IPS-20b (cell line): ENCODE results near the gene GNAO1.

Source experiments
- H3K27ac ChIP-seq: one replicate; pipeline ENCODE4 v1.5.1; 2013; ENCODE audit warnings: low read length
- H3K27me3 ChIP-seq: 2 replicates; pipeline ENCODE4 v1.6.1; 2013; ENCODE audit warnings: mild to moderate bottlenecking, low read length, inconsistent platforms; ENCODE audit not compliant: insufficient read depth
- H3K36me3 ChIP-seq: 2 replicates; pipeline ENCODE4 v1.6.1; 2013; ENCODE audit warnings: low read depth, mild to moderate bottlenecking, inconsistent platforms, low read length, moderate library complexity; ENCODE audit not compliant: insufficient read depth
- H3K4me1 ChIP-seq: 2 replicates; pipeline ENCODE4 v1.6.1; 2013; ENCODE audit warnings: mild to moderate bottlenecking, control low read depth, inconsistent platforms, low read length, moderate library complexity; ENCODE audit not compliant: insufficient read depth
- H3K4me3 ChIP-seq: 2 replicates; pipeline ENCODE4 v1.5.1; 2013; ENCODE audit warnings: mild to moderate bottlenecking, low read length, inconsistent platforms
- H3K9ac ChIP-seq: 2 replicates; pipeline ENCODE4 v1.6.1; 2013; ENCODE audit warnings: low read depth, mild to moderate bottlenecking, inconsistent platforms, low read length, moderate library complexity
- H3K9me3 ChIP-seq: 2 replicates; pipeline ENCODE4 v1.6.1; 2013; ENCODE audit warnings: mild to moderate bottlenecking, low read depth, low read length, inconsistent platforms; ENCODE audit not compliant: insufficient read depth

Gene GNAO1

DNA sequence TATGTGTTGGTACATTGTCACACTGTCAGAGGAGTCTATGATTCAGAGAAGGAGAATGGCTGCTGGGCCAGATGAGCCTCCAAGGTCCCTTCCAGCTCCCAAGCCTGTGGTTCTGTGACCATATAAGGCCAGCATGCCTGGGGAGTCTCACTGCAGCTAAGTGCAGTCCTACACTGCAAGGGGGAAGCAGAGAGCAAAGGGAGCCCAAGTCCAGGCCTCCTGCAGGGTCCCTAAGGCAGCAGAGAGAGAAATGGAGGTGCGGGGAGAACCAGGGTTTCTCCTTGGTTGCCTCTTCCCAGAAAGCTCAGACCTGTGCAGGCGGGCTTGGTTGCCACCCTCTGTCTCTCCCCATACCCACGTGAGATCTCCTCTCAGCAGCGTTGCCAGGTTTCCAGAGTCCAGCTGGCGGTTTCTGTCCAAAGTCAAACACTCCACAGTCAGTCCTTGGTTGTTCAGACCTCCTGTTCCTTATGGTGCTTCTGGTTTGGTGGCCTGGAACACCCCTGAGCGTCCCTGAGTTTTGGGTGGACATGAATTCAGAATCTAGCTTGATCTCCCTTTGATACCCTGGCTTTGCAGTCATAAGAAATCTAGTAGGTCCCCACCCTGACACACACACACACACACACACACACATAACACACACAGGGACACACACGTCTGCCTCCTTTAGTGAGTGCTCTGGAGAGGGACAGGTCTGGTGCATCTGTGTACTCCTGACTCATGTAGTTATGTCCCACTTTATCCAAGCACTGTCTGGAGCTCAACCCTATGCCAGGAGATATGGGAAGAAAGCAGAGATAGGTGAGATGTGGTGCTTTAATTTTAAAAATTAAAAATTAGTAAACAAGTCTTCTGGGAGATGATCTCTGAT, 78.8 kb downstream of the GNAO1 start:
- Histone ChIP-seq H3K9ac (no peak overlapping the region), H3K27ac (no peak overlapping the region), H3K27me3 (no peaks in the 10 kb centered on the region), H3K4me1 (0 out of 2 replicates have a peak, but pooled peaks cover 3% of the 10 kb centered on the region), H3K4me3 (no peak overlapping the region), H3K9me3 (peaks cover 17% of the 10 kb centered on the region), H3K36me3 (peaks cover 8% of the 10 kb centered on the region; the same call in 1 of the 2 replicates)

DNA sequence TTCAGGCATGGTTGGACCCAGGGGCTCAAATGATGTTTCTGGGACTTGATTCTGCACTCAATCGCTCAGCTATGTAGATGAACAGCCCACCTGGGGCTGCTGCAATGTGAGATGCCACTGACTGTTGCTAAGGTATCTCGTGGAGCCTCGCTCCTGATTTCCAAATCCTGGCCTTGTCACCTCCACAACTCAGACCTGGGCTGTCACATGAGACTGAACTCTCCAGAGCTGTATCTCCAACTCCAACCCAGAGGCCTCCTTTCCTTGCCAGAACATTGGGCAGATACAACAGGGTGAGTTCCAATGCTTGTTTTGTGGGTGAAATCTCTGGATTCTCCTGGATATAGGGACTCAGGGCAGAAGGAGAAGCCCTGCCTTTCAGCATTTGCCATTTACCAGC, 79.5 kb downstream of the GNAO1 start:
- Histone ChIP-seq H3K36me3 (peaks cover 8% of the 10 kb centered on the region; the same call in 1 of the 2 replicates), H3K27me3 (no peaks in the 10 kb centered on the region), H3K4me1 (0 out of 2 replicates have a peak, but pooled peaks cover 3% of the 10 kb centered on the region), H3K4me3 (no peak overlapping the region), H3K27ac (no peak overlapping the region), H3K9ac (no peak overlapping the region), H3K9me3 (peaks cover 17% of the 10 kb centered on the region)

DNA sequence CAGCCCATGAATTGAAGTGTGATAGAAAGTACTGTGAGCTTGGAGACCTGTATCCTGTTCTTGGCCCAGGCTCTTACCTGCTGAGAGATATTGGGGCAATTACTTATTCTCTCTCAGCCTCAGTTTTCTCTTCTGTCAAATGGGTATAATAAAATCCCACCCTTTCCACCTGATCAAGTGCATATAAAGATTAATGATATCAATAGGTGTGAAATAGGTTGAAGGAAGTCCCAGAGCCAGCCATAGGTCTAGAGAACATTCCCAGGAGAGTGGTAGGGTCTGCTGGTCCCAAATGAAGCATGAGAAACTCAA, 81.2 kb downstream of the GNAO1 start:
- Histone ChIP-seq H3K4me3 (no peak overlapping the region), H3K9me3 (peaks cover 17% of the 10 kb centered on the region), H3K4me1 (peaks cover 11% of the 10 kb centered on the region), H3K27me3 (no peaks in the 10 kb centered on the region), H3K9ac (no peak overlapping the region), H3K36me3 (peaks cover 8% of the 10 kb centered on the region; the same call in 1 of the 2 replicates), H3K27ac (no peak overlapping the region)

DNA sequence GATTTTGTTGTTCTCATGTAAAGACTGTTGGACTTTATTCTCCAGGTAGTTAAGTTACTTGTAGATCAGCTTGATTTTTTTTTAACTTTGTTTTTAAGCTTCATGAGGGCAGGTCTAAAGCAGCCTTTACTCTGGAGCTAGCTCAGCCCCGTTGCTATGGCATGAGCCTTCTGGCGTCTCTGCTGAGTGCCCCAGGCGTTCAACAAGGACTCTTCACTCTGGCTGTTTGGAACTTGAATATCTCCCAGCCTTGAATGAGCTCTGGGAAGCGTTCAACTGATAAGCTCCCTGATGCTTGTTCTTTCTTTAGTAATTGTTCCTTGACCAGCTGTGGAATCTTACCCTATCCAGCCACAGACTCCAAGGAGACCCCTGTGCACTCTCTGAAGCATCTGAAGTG, 82.3 kb downstream of the GNAO1 start:
- Histone ChIP-seq H3K4me1 (peaks cover 17% of the 10 kb centered on the region), H3K27ac (no peak overlapping the region), H3K9ac (no peak overlapping the region), H3K36me3 (peaks cover 8% of the 10 kb centered on the region; the same call in 1 of the 2 replicates), H3K9me3 (peaks cover 17% of the 10 kb centered on the region), H3K4me3 (no peak overlapping the region), H3K27me3 (no peaks in the 10 kb centered on the region)

DNA sequence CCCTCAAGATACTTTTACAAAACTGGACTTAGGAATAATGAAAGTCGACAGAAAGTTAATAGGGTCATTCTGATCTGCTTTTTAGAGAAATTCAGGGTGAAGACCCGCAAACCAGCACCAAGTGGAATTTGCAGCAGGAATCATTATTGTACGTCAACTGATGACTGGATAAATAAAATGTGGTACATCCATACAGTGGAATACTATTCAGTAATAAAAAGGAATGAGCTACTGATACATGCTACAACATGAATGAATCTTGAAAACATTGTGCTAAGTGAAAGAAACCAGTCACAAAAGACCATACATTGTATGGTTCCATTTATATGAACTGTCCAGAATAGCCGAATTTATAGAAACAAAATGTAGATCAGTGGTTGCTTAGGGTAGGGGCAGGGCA, 83.1 kb downstream of the GNAO1 start:
- no peak overlapping the region for H3K9ac ChIP-seq
- H3K4me1 ChIP-seq: peaks cover 15% of the 10 kb centered on the region
- H3K9me3 ChIP-seq: peaks cover 17% of the 10 kb centered on the region
- no peaks in the 10 kb centered on the region for H3K27me3 ChIP-seq
- no peak overlapping the region; the same call in 1 of the 2 replicates for H3K4me3 ChIP-seq
- H3K36me3 ChIP-seq: peaks cover 8% of the 10 kb centered on the region; the same call in 1 of the 2 replicates
- H3K27ac ChIP-seq: no peak overlapping the region

DNA sequence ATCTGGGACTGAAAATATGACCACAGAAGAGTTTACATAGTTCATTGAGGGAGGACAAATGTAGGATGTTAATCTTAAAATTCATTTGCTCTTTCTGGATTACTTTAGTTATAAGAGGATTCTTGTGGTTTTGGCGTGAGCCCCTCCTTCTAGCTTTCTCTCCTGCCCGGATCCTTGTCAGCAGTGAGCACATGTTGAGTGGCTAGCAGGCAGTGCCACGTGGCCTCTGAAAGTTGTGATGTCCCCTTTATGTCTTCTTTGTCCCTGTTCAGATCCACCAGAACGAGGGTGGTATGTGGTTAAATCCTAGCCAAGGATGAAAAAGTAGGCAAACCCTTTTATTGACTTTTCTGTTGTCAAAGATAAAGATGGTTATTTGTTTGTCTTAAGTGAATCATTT, 83.8 kb downstream of the GNAO1 start:
- H3K27me3 ChIP-seq: no peaks in the 10 kb centered on the region
- H3K27ac ChIP-seq: no peak overlapping the region
- H3K4me3 ChIP-seq: no peak overlapping the region
- H3K9me3 ChIP-seq: peaks cover 17% of the 10 kb centered on the region
- peaks cover 8% of the 10 kb centered on the region; the same call in 1 of the 2 replicates for H3K36me3 ChIP-seq
- H3K9ac ChIP-seq: no peak overlapping the region
- peaks cover 14% of the 10 kb centered on the region for H3K4me1 ChIP-seq

DNA sequence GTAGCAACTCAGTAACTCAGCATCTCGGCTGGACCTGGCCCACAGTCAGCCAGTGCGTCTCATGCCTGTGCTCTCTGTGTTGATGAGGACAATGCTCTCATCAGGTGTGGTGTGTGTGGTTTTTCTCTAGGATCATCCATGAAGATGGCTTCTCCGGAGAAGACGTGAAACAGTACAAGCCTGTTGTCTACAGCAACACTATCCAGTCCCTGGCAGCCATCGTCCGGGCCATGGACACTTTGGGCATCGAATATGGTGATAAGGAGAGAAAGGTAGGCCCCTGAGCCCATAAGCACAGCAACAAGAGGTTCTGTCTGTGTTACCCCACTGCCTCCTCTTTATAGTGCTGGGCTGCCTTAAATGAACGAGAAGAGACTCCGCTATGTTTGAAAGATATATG, 84.5 kb downstream of the GNAO1 start:
- Histone ChIP-seq H3K9ac (no peak overlapping the region), H3K27me3 (no peaks in the 10 kb centered on the region), H3K36me3 (peaks cover 8% of the 10 kb centered on the region; the same call in 1 of the 2 replicates), H3K27ac (no peak overlapping the region), H3K9me3 (peaks cover 17% of the 10 kb centered on the region), H3K4me3 (no peak overlapping the region), H3K4me1 (peaks cover 17% of the 10 kb centered on the region)

DNA sequence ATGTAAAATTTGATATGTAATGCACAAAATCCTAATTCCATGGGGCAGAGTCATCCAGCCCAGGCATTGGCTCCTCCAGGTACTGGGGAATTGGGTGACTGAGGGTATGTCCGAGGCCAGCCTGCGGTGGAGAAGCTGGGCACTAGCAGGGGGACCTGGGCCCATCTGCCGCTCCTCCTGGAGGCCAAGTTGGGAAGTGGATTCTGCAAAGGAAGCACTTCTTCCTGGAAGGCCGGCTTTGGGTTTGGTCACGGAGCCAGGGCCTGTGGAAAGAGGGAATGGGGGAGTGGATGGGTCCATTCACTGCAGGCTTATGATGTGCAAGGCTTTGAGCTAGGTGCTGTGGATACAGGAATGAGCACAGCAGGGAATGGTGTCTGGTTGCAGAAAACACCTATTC, 85.8 kb downstream of the GNAO1 start:
- Histone ChIP-seq H3K9me3 (peaks cover 17% of the 10 kb centered on the region), H3K4me1 (peaks cover 23% of the 10 kb centered on the region), H3K27me3 (no peaks in the 10 kb centered on the region), H3K4me3 (no peak overlapping the region), H3K9ac (no peak overlapping the region), H3K27ac (no peak overlapping the region), H3K36me3 (peaks cover 8% of the 10 kb centered on the region; the same call in 1 of the 2 replicates)

DNA sequence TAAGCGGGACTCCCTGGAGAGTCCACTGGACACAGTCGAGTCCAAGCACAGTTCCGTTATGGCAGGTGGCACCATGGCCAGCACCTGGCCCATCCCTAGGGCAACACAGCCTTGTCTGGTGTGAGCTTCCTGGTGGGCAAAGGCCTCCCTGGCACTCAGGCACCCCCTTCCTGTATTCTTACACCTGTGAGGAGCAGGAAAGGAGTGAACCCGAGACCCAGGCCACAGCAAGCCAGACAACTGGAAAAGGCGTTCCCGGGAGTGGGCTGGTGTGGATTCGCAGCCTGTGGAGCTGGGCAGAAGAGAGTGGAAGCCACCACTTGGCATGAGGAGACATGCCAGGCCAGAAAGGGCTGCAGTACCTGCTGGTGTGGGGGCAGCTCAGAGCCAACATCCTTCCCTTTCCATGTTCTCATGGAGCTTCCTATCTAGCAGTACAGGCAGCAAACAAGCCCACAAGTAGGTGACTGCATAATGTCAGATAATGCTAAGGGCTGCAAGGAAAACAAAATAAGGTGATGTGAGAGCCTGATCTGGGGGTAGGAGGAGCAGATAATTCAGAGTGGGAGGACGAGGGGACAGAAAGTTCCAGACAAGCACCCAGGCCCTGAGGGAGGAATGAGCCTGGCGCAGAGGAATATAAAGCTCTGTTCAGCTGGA, 87.0 kb downstream of the GNAO1 start:
- H3K9me3 ChIP-seq: peaks cover 13% of the 10 kb centered on the region
- peaks cover 34% of the 10 kb centered on the region for H3K4me1 ChIP-seq
- no peak overlapping the region for H3K27ac ChIP-seq
- H3K9ac ChIP-seq: no peak overlapping the region
- peaks cover 8% of the 10 kb centered on the region; the same call in 1 of the 2 replicates for H3K36me3 ChIP-seq
- no peaks in the 10 kb centered on the region for H3K27me3 ChIP-seq
- H3K4me3 ChIP-seq: no peak overlapping the region

DNA sequence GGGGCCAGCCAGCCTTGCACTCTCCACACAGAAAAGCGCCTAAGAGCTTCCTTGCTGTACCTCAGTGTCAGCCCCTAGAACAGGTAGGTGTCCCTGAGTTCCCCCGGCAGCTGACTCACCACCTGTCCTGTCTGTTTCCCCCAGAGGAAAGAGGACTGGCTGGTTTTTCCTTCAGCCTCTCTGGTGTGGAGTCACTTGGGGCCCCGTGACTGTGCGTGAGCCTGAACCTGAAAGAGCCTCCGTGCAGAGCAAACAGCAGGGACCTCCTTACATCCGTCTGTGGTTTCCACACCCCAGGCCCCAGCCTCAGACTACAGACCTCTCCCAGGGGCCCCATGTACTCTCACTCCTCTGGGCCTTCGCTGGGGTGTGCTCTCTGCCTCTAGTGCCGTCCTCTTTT, 87.8 kb downstream of the GNAO1 start:
- Histone ChIP-seq H3K9ac (no peak overlapping the region), H3K36me3 (peaks cover 4% of the 10 kb centered on the region; the same call in 1 of the 2 replicates), H3K9me3 (peaks cover 8% of the 10 kb centered on the region), H3K4me3 (no peak overlapping the region), H3K4me1 (peaks cover 36% of the 10 kb centered on the region), H3K27ac (no peak overlapping the region), H3K27me3 (no peaks in the 10 kb centered on the region)

DNA sequence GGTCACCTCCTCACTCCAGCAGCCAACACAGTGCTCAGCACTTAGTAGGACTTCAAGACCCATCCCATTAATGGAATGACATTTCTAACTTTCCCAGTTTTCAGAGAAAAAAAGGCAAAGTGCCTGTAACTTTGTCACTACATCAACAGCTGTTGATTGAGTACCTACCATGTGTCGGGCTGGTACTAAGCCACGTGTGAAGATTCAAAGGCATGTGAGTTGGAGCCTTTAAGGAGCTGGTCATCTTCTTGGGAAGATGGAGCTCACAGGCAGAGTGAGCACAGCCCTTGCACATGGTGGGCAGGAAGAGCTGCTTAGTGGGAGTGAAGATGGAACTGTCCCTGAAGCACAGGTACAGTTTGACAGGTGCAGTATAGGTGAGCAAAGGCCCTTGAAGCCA, 88.6 kb downstream of the GNAO1 start:
- Histone ChIP-seq H3K4me3 (no peak overlapping the region), H3K4me1 (peaks cover 40% of the 10 kb centered on the region), H3K27ac (no peak overlapping the region), H3K27me3 (no peaks in the 10 kb centered on the region), H3K9me3 (peaks cover under 1% of the 10 kb centered on the region; the same call in 1 of the 2 replicates), H3K9ac (no peak overlapping the region), H3K36me3 (no peaks in the 10 kb centered on the region; the same call in 1 of the 2 replicates)
